Measurements from ENCODE around the gene LIPT2.

LIPT2 gene

GRCh38 chr11:74468936-74469335 is 24.6 kb downstream of the LIPT2 start:
- no peaks in the 10 kb centered on the region for H3K4me1 Mint-ChIP-seq
- ATAC-seq (replicated peaks; ENCODE audit: extremely low read depth, poor library complexity, severe bottlenecking) (no peak), DNase-seq (ENCODE audit: low spot score in 2 of 2) (no peak)
- peaks cover 47% of the 10 kb centered on the region for H3K27me3 Mint-ChIP-seq
- no peaks in the 10 kb centered on the region for H3K9me3 Mint-ChIP-seq
- H3K27ac Mint-ChIP-seq (ENCODE audit: low read depth), result no peak overlapping the region
- H3K36me3 Mint-ChIP-seq (ENCODE audit: insufficient read depth), result no peaks in the 10 kb centered on the region
- H3K4me3 Mint-ChIP-seq, result no peak overlapping the region

DNA sequence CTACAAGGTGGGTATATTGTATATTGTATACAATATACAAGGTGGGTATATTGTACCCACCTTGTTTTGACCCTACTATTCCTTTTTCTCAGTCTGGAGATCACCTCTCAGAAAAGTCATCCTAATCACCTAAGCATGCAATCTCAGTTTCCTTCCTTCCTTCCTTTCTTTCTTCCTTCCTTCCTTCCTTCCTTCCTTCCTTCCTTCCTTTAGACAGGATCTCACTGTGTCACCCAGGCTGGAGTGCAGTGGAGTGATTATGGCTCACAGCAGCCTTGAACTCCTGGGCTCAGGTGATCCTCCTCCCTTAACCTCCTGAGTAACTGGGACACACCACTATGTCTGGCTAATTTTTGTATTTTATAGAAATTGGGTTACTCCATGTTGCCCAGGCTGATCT is 25.0 kb downstream of the LIPT2 start:
- no peak for DNase-seq (ENCODE audit: low spot score in 2 of 2)
- no peaks in the 10 kb centered on the region for H3K36me3 Mint-ChIP-seq (ENCODE audit: insufficient read depth)
- no peak overlapping the region for H3K27ac Mint-ChIP-seq (ENCODE audit: low read depth)
- H3K4me1 Mint-ChIP-seq, result no peaks in the 10 kb centered on the region
- H3K27me3 Mint-ChIP-seq, result peaks cover 47% of the 10 kb centered on the region
- no peaks in the 10 kb centered on the region for H3K9me3 Mint-ChIP-seq
- no peak overlapping the region for H3K4me3 Mint-ChIP-seq
- no peak for ATAC-seq (replicated peaks; ENCODE audit: extremely low read depth, poor library complexity, severe bottlenecking)

- H3K4me1 Mint-ChIP-seq, result no peaks in the 10 kb centered on the region
- DNase-seq (ENCODE audit: low spot score in 2 of 2), result no peak
- peaks cover 2% of the 10 kb centered on the region for H3K36me3 Mint-ChIP-seq (ENCODE audit: insufficient read depth)
Observed at GRCh38 chr11:74468058-74468457, 25.5 kb downstream of the LIPT2 start.

GRCh38 chr11:74466916-74467885 is 26.3 kb downstream of the LIPT2 start, which contains the start of gene KCNE3:
Gene KCNE3, minus strand, starts transcription at chr11:74467549. Its CDS starts 9,986 bp downstream, at chr11:74457563.
- H3K4me3 Mint-ChIP-seq, result no peak within 1 kb of the TSS
- no peaks in the 10 kb centered on the region for H3K9me3 Mint-ChIP-seq
- DNase-seq (ENCODE audit: low spot score in 2 of 2), result no peak
- H3K4me1 Mint-ChIP-seq, result no peaks in the 10 kb centered on the region
- peaks cover 42% of the 10 kb centered on the region for H3K27me3 Mint-ChIP-seq
- H3K36me3 Mint-ChIP-seq (ENCODE audit: insufficient read depth), result peaks cover 2% of the 10 kb centered on the region
- ATAC-seq (replicated peaks; ENCODE audit: extremely low read depth, poor library complexity, severe bottlenecking), result no peak
- no peak within 1 kb of the TSS for H3K27ac Mint-ChIP-seq (ENCODE audit: low read depth)

More at GRCh38 chr11:74468058-74468457, 25.5 kb downstream of the LIPT2 start:
- Mint-ChIP-seq H3K4me3 (no peak overlapping the region), H3K27ac (ENCODE audit: low read depth) (no peak overlapping the region), H3K9me3 (no peaks in the 10 kb centered on the region), H3K27me3 (peaks cover 47% of the 10 kb centered on the region)
- ATAC-seq (replicated peaks; ENCODE audit: extremely low read depth, poor library complexity, severe bottlenecking), result no peak

DNA sequence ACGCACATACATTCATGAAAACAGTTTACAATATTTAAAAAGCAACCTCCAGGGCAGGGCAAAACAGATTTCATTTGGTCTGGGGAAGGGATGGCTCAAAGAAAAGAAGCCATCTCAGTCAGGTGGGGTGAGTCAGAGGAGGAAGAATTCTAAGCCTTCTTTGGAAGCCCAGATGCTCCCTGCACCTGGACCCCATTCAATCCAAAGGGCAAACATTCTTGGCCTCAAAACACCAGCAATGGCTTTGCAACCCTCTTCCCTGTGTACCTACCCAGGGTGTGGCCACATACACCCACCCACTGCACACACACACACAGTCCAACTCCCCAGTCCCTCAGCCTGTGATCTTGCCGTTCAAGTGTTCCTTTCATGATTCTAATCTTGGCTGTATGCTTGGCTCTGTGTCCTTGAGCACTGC is 28.2 kb downstream of the LIPT2 start:
- no peak overlapping the region for H3K4me3 Mint-ChIP-seq
- DNase-seq (ENCODE audit: low spot score in 2 of 2), result no peak
- peaks cover 2% of the 10 kb centered on the region for H3K36me3 Mint-ChIP-seq (ENCODE audit: insufficient read depth)
- H3K27ac Mint-ChIP-seq (ENCODE audit: low read depth), result no peak overlapping the region
- peaks cover 26% of the 10 kb centered on the region for H3K27me3 Mint-ChIP-seq
- no peaks in the 10 kb centered on the region for H3K9me3 Mint-ChIP-seq
- H3K4me1 Mint-ChIP-seq, result no peaks in the 10 kb centered on the region
- no peak for ATAC-seq (replicated peaks; ENCODE audit: extremely low read depth, poor library complexity, severe bottlenecking)

GRCh38 chr11:74464746-74465145 is 28.8 kb downstream of the LIPT2 start:
- Mint-ChIP-seq H3K9me3 (no peaks in the 10 kb centered on the region), H3K27me3 (peaks cover 26% of the 10 kb centered on the region), H3K36me3 (ENCODE audit: insufficient read depth) (peaks cover 2% of the 10 kb centered on the region), H3K27ac (ENCODE audit: low read depth) (no peak overlapping the region), H3K4me3 (no peak overlapping the region), H3K4me1 (no peaks in the 10 kb centered on the region)
- no peak for DNase-seq (ENCODE audit: low spot score in 2 of 2)
- no peak for ATAC-seq (replicated peaks; ENCODE audit: extremely low read depth, poor library complexity, severe bottlenecking)

- H3K27me3 Mint-ChIP-seq, result peaks cover 25% of the 10 kb centered on the region
- no peak overlapping the region for H3K27ac Mint-ChIP-seq (ENCODE audit: low read depth)
- no peaks in the 10 kb centered on the region for H3K9me3 Mint-ChIP-seq
- peaks cover 2% of the 10 kb centered on the region for H3K36me3 Mint-ChIP-seq (ENCODE audit: insufficient read depth)
- no peak for ATAC-seq (replicated peaks; ENCODE audit: extremely low read depth, poor library complexity, severe bottlenecking)
- no peaks in the 10 kb centered on the region for H3K4me1 Mint-ChIP-seq
- DNase-seq (ENCODE audit: low spot score in 2 of 2), result no peak
- H3K4me3 Mint-ChIP-seq, result no peak overlapping the region
Observed at GRCh38 chr11:74463216-74463615, 30.3 kb downstream of the LIPT2 start.

- no peaks in the 10 kb centered on the region for H3K4me1 Mint-ChIP-seq
Observed at GRCh38 chr11:74462631-74463030, 30.9 kb downstream of the LIPT2 start.

DNA sequence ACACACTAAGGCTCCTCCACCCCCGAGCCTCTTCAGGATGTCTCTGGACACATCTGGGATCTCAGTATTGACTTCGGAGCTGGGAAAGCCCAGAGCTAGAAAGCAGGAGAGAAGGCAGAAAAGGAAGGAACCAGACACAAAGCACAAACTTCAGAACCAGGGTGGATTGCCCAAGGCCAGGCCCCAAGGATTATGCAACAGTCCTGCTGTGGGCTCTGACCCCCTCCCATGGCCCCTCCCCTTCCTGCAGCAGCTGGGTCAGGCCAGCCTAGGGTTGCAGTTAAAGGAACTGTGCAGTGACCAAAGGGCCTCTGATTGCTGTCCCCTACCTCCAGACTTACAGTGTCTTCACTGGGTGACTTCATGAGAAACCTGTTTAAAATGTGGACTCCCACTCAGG is 31.5 kb downstream of the LIPT2 start:
- Mint-ChIP-seq H3K27ac (ENCODE audit: low read depth) (no peak overlapping the region), H3K4me3 (no peak overlapping the region), H3K27me3 (peaks cover 18% of the 10 kb centered on the region), H3K9me3 (no peaks in the 10 kb centered on the region), H3K36me3 (ENCODE audit: insufficient read depth) (peaks cover 2% of the 10 kb centered on the region), H3K4me1 (no peaks in the 10 kb centered on the region)
- DNase-seq (ENCODE audit: low spot score in 2 of 2) (no peak), ATAC-seq (replicated peaks; ENCODE audit: extremely low read depth, poor library complexity, severe bottlenecking) (no peak)

More at GRCh38 chr11:74462631-74463030, 30.9 kb downstream of the LIPT2 start:
- no peak overlapping the region for H3K4me3 Mint-ChIP-seq
- DNase-seq (ENCODE audit: low spot score in 2 of 2) (no peak), ATAC-seq (replicated peaks; ENCODE audit: extremely low read depth, poor library complexity, severe bottlenecking) (no peak)
- H3K36me3 Mint-ChIP-seq (ENCODE audit: insufficient read depth), result peaks cover 2% of the 10 kb centered on the region
- peaks cover 19% of the 10 kb centered on the region for H3K27me3 Mint-ChIP-seq
- no peaks in the 10 kb centered on the region for H3K9me3 Mint-ChIP-seq
- no peak overlapping the region for H3K27ac Mint-ChIP-seq (ENCODE audit: low read depth)

GRCh38 chr11:74460481-74461154 is 32.9 kb downstream of the LIPT2 start:
- no peak overlapping the region for H3K27ac Mint-ChIP-seq (ENCODE audit: low read depth)
- H3K27me3 Mint-ChIP-seq, result peaks cover 6% of the 10 kb centered on the region
- peaks cover 2% of the 10 kb centered on the region for H3K36me3 Mint-ChIP-seq (ENCODE audit: insufficient read depth)
- H3K4me3 Mint-ChIP-seq, result no peak overlapping the region
- ATAC-seq (replicated peaks; ENCODE audit: extremely low read depth, poor library complexity, severe bottlenecking), result no peak
- H3K9me3 Mint-ChIP-seq, result no peaks in the 10 kb centered on the region
- H3K4me1 Mint-ChIP-seq, result no peaks in the 10 kb centered on the region
- no peak for DNase-seq (ENCODE audit: low spot score in 2 of 2)

DNA sequence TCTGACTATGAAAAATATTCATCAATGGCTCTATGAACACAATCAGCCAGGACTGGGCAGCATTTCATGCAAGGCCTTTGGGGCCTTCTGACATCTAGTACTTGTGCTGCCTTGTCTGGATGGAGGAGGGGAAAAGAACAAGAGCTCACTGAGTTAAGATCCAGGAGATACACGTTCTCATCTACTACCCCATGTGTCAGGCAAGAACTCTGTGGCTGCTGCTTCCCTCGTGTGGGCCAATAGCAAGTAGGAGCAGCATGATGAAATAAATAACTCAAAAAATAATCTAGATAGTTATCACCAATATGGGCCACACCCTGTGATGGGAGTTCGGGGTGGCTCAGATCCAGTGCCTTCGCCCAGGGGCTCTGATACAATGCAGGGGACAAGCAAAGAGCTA is 33.5 kb downstream of the LIPT2 start:
- no peak for DNase-seq (ENCODE audit: low spot score in 2 of 2)
- Mint-ChIP-seq H3K9me3 (no peaks in the 10 kb centered on the region), H3K4me1 (no peaks in the 10 kb centered on the region), H3K36me3 (ENCODE audit: insufficient read depth) (peaks cover 2% of the 10 kb centered on the region), H3K27ac (ENCODE audit: low read depth) (no peak overlapping the region), H3K27me3 (peaks cover under 1% of the 10 kb centered on the region), H3K4me3 (no peak overlapping the region)
- no peak for ATAC-seq (replicated peaks; ENCODE audit: extremely low read depth, poor library complexity, severe bottlenecking)

GRCh38 chr11:74459584-74459983 is 33.9 kb downstream of the LIPT2 start:
- DNase-seq (ENCODE audit: low spot score in 2 of 2) (no peak), ATAC-seq (replicated peaks; ENCODE audit: extremely low read depth, poor library complexity, severe bottlenecking) (no peak)
- Mint-ChIP-seq H3K4me3 (no peak overlapping the region), H3K27ac (ENCODE audit: low read depth) (no peak overlapping the region), H3K4me1 (no peaks in the 10 kb centered on the region), H3K36me3 (ENCODE audit: insufficient read depth) (peaks cover 2% of the 10 kb centered on the region), H3K9me3 (no peaks in the 10 kb centered on the region), H3K27me3 (peaks cover 3% of the 10 kb centered on the region)

DNA sequence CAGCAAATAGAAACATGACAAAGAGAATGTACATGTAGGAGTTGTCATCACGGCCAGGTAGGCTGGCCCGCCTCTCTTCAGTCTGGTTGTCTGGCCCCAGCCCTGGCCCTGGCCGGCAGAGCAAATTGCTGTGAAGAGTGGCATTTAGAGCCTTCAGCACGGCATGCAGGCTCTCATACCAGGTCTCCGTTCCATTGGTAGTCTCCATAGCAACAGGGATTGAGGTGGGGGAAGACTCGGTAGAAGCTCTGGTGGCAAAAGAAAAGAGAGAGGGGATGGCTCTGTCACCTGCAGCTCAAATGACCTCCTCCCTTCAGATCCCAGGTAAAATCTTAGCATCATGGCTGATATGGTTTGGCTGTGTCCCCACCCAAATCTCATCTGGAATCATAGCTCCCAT is 36.2 kb downstream of the LIPT2 start:
- Mint-ChIP-seq H3K27ac (ENCODE audit: low read depth) (no peak overlapping the region), H3K36me3 (ENCODE audit: insufficient read depth) (no peaks in the 10 kb centered on the region), H3K27me3 (peaks cover 24% of the 10 kb centered on the region), H3K4me1 (peaks cover 6% of the 10 kb centered on the region), H3K4me3 (no peak overlapping the region), H3K9me3 (no peaks in the 10 kb centered on the region)
- ATAC-seq (replicated peaks; ENCODE audit: extremely low read depth, poor library complexity, severe bottlenecking) (no peak), DNase-seq (ENCODE audit: low spot score in 2 of 2) (no peak)

Data from central memory CD8-positive, alpha-beta T cell (primary cell).